HEK293 (cell line): ENCODE results near the gene TRIM69.
"Not testable (repeated sequence)": the region's sequence is repeated elsewhere in the genome, so short reads cannot be mapped to it uniquely, and the experiment has no call there.

ENCODE experiments used
- CTCF ChIA-PET: fragments of 350-600 bp; formaldehyde crosslinking; extraction: SDS; loops from one replicate; lab custom pipeline; 2021; ENCODE audit warnings: antibody characterized with exemption; lab: Yijun Ruan, JAX
- POLR2A ChIA-PET: fragments of 300-600 bp; formaldehyde crosslinking; extraction: SDS; loops from one replicate; lab custom pipeline; 2020; ENCODE audit warnings: antibody characterized with exemption, inconsistent platforms; lab: Yijun Ruan, JAX
- H3K27ac ChIP-seq: fragments of 200-500 bp; sonication (Bioruptor generic); 2 replicates; pipeline ENCODE4 v1.5.1; 2014; ENCODE audit warnings: low read depth, low read length, control low read depth, inconsistent platforms; ENCODE audit errors: extremely low read depth
- H3K36me3 ChIP-seq, 2 experiments: fragments of 200-500 bp in 1 of 2; sonication (Bioruptor generic) in 1 of 2; 1 replicate in 1 of 2; 2 replicates in 1 of 2; pipeline ENCODE4 v1.5.1; 2014 to 2017; ENCODE audit warnings: inconsistent platforms in 2 of 2, low read length in 2 of 2; ENCODE audit not compliant: control insufficient read depth in 2 of 2, insufficient read depth in 1 of 2
- H3K4me1 ChIP-seq: fragments of 200-500 bp; sonication (Bioruptor generic); 2 replicates; pipeline ENCODE4 v1.5.1; 2014; ENCODE audit warnings: mild to moderate bottlenecking, low read length, inconsistent platforms; ENCODE audit not compliant: control insufficient read depth, insufficient read depth
- H3K4me3 ChIP-seq: 2 replicates; pipeline ENCODE4 v1.5.1; 2011; ENCODE audit warnings: low read depth, mild to moderate bottlenecking, control low read depth, low read length, moderate library complexity
- H3K9me3 ChIP-seq: fragments of 200-500 bp; sonication (Bioruptor generic); 2 replicates; pipeline ENCODE4 v1.5.1; 2014; ENCODE audit warnings: low read depth, low read length, inconsistent platforms; ENCODE audit not compliant: control insufficient read depth, insufficient read depth
- YY1 ChIP-seq: fragments of 450-650 bp; formaldehyde crosslinking; IDR thresholded peaks from 2 replicates; pipeline ENCODE4 v1.5.1; 2018; ENCODE audit warnings: missing biosample characterization, missing genetic modification characterization
- ZNF146 ChIP-seq: fragments of 450-650 bp; formaldehyde crosslinking; IDR thresholded peaks from 2 replicates; pipeline ENCODE4 v1.5.1; 2016; ENCODE audit warnings: missing biosample characterization, missing genetic modification characterization
- ZNF155 ChIP-seq: fragments of 450-650 bp; formaldehyde crosslinking; IDR thresholded peaks from 2 replicates; pipeline ENCODE4 v1.5.1; 2016; ENCODE audit warnings: missing biosample characterization, missing genetic modification characterization
- ZNF223 ChIP-seq: fragments of 450-650 bp; formaldehyde crosslinking; IDR thresholded peaks from 2 replicates; pipeline ENCODE4 v1.5.1; 2016; ENCODE audit warnings: missing biosample characterization, missing genetic modification characterization
- ZNF335 ChIP-seq: fragments of 450-650 bp; formaldehyde crosslinking; conservative IDR thresholded peaks from 2 replicates; pipeline ENCODE4 v1.5.1; 2016; ENCODE audit warnings: missing biosample characterization, missing genetic modification characterization
- ZNF558 ChIP-seq: fragments of 450-650 bp; formaldehyde crosslinking; IDR thresholded peaks from 2 replicates; pipeline ENCODE4 v1.5.1; 2016; ENCODE audit warnings: missing biosample characterization, missing genetic modification characterization
- ZNF843 ChIP-seq: fragments of 450-650 bp; formaldehyde crosslinking; IDR thresholded peaks from 2 replicates; pipeline ENCODE4 v1.5.1; 2016; ENCODE audit warnings: missing biosample characterization, missing genetic modification characterization
- TF ChIP-seq, protein P1 (sequence below): fragments of 450-650 bp; formaldehyde crosslinking; IDR thresholded peaks from 2 replicates; pipeline ENCODE4 v1.5.1; 2016; ENCODE audit warnings: missing biosample characterization, missing genetic modification characterization
- TF ChIP-seq, protein P2 (sequence below): fragments of 450-650 bp; formaldehyde crosslinking; IDR thresholded peaks from 2 replicates; pipeline ENCODE4 v1.5.1; 2016; ENCODE audit warnings: missing biosample characterization, missing genetic modification characterization
- TF ChIP-seq, protein P3 (sequence below): fragments of 450-650 bp; formaldehyde crosslinking; IDR thresholded peaks from 2 replicates; pipeline ENCODE4 v1.5.1; 2017; ENCODE audit warnings: missing biosample characterization, missing genetic modification characterization
- TF ChIP-seq, protein P4 (sequence below): fragments of 450-650 bp; formaldehyde crosslinking; IDR thresholded peaks from 2 replicates; pipeline ENCODE4 v1.5.1; 2016; ENCODE audit warnings: missing biosample characterization, missing genetic modification characterization, low read depth
- TF ChIP-seq, protein P5 (sequence below): IDR thresholded peaks from 2 replicates; pipeline ENCODE4 v1.6.1; 2011; ENCODE audit warnings: mild to moderate bottlenecking, low read depth, low read length, borderline replicate concordance

TRIM69 gene, protein sequence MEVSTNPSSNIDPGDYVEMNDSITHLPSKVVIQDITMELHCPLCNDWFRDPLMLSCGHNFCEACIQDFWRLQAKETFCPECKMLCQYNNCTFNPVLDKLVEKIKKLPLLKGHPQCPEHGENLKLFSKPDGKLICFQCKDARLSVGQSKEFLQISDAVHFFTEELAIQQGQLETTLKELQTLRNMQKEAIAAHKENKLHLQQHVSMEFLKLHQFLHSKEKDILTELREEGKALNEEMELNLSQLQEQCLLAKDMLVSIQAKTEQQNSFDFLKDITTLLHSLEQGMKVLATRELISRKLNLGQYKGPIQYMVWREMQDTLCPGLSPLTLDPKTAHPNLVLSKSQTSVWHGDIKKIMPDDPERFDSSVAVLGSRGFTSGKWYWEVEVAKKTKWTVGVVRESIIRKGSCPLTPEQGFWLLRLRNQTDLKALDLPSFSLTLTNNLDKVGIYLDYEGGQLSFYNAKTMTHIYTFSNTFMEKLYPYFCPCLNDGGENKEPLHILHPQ

DNA sequence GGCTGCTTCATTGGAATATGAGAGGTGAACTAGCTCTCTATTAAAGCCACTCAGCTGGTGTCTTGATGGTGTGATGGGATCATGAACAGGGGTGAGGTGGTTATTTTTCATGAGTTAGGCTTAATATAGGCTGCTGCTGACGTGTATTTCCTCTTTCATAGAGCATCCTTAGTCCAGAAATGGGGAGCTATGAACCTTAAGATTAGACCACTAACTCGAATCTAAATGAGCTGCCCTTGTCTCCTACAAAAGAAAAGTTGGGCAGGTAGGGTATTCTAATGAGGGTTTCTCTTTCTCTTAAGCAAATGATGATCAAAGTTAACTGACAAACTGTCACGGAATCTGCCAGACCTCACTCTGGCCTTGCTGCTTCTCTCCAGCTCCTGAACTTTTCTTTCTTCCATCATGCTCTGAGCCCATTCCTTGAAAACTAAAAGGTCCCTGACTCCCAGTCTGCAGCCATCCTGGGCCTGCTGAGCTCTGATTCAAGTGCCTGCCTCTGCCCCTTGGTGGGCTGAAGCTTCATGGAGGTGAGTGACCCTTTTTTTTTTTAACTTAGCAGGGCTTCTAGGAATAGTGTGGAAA is at the start of gene TRIM69:
TRIM69 (plus strand) TSS at position 348 of the 585 bp plus-strand sequence; CDS start at position 525, 177 bp downstream.
- POLR2A ChIA-PET, result interaction anchor here (1.0 to 2.3 kb wide), 4 partner anchors 7 to 73 kb away, joined by 5 to 16 read pairs (median 9); partner anchors contain the start of genes B2M, PATL2 and SPG11
- H3K27ac ChIP-seq, result no peak within 1 kb of the TSS
- H3K9me3 ChIP-seq, result no peaks in the 10 kb centered on the region
- TF ChIP-seq ZNF558 (tag by site-specific recombination) (no peak), ZNF843 (tag by site-specific recombination) (no peak), ZNF155 (tag by site-specific recombination) (no peak)
- TF ChIP-seq, protein P1, sequence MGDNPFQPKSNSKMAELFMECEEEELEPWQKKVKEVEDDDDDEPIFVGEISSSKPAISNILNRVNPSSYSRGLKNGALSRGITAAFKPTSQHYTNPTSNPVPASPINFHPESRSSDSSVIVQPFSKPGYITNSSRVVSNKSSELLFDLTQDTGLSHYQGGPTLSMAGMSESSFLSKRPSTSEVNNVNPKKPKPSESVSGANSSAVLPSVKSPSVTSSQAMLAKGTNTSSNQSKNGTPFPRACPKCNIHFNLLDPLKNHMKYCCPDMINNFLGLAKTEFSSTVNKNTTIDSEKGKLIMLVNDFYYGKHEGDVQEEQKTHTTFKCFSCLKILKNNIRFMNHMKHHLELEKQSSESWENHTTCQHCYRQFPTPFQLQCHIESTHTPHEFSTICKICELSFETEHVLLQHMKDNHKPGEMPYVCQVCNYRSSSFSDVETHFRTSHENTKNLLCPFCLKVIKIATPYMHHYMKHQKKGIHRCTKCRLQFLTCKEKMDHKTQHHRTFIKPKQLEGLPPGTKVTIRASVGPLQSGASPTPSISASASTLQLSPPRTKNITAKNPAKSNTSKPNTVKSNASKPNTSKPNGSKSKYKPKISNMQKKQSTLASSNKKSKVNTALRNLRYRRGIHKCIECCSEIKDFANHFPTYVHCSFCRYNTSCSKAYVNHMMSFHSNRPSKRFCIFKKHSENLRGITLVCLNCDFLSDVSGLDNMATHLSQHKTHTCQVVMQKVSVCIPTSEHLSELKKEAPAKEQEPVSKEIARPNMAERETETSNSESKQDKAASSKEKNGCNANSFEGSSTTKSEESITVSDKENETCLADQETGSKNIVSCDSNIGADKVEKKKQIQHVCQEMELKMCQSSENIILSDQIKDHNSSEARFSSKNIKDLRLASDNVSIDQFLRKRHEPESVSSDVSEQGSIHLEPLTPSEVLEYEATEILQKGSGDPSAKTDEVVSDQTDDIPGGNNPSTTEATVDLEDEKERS (tag by site-specific recombination), result no peak
- no peak within 1 kb of the TSS for H3K4me3 ChIP-seq
- no peaks in the 10 kb centered on the region for H3K4me1 ChIP-seq
- H3K36me3 ChIP-seq, result peaks cover 0 to 12% of the 10 kb centered on the region in 2 experiments; a peak in 1 of 3 replicates
- CTCF ChIA-PET, result interaction anchor here (0.6 to 5.3 kb wide), 9 partner anchors 22 to 158 kb away, joined by 3 to 64 read pairs (median 5); partner anchors contain the start of genes B2M, PATL2 and SPG11

DNA sequence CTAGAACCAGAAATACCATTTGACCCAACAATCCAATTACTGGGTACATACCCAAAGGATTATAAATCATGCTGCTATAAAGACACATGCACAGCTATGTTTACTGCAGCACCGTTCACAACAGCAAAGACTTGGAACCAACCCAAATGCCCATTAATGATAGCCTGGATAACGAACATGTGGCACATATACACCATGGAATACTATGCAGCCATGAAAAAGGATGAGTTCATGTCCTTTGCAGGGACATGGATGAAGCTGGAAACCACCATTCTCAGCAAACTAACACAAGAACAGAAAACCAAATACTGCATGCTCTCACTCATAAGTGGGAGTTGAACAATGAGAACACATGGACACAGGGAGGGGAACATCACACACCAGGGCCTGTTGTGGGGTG is 47.0 kb upstream of the TRIM69 start:
- H3K36me3 ChIP-seq, H3K9me3 ChIP-seq, POLR2A ChIA-PET, H3K4me1 ChIP-seq, H3K27ac ChIP-seq, H3K4me3 ChIP-seq: not testable (repeated sequence)
- CTCF ChIA-PET, result interaction anchor here (0.8 kb wide), 1 partner anchor 26 kb away, joined by 3 read pairs; the partner anchor contains the start of gene SPG11
- TF ChIP-seq ZNF146 (tag by site-specific recombination), result peak; percentile 98
- TF ChIP-seq, protein P2, sequence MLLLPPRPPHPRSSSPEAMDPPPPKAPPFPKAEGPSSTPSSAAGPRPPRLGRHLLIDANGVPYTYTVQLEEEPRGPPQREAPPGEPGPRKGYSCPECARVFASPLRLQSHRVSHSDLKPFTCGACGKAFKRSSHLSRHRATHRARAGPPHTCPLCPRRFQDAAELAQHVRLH, result 0 out of 2 replicates have a peak, but pooled peaks have one; percentile 19
- TF ChIP-seq, protein P1 (tag by site-specific recombination), result peak; percentile 90; the same call in 1 of the 2 replicates

DNA sequence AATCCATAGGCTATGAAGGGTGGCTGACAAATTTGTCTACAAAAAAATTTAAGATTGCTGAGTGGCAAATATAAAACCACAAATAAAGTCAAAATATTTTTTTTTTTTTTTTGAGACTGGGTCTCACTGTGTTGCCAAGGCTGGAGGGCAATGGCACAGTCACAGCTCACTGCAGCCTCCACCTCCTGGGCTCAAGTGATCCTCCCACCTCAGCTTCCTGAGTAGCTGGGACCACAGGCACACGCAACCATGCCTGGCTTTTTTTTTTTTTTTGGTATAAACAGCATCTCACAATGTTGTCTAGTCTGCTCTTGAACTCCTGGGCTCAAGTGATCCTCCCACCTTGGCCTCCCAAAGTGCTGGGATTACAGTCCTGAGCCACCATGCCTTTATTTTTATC is 46.1 kb upstream of the TRIM69 start:
- H3K9me3 ChIP-seq, H3K4me3 ChIP-seq, H3K36me3 ChIP-seq, H3K27ac ChIP-seq, H3K4me1 ChIP-seq, POLR2A ChIA-PET: not testable (repeated sequence)
- CTCF ChIA-PET, result interaction anchor here (0.7 to 0.8 kb wide), 2 partner anchors 21 to 39 kb away, joined by 3 to 4 read pairs; partner anchors contain the start of genes B2M and PATL2

DNA sequence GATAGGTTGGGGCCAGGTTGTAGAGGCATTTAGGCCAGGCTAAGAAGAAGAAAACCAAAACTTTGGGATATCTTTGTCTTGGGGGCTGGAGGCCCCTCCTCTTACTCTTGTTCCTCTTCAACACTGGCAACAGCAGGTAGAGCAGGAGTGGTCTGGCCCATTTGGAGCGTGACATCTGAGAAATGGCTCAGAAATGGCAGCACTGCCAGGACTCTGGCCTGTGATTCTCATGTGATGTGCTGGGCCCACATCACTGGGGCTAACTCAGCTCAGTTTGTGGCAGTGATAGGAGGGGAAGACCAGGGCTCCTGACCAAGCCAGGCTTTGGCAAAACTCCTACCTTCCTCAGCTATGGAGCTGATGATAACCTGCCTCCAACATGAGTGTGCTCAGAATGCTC is 43.7 kb upstream of the TRIM69 start:
- Histone ChIP-seq H3K4me1 (no peaks in the 10 kb centered on the region), H3K36me3 (no peaks in the 10 kb centered on the region), H3K4me3 (no peak overlapping the region), H3K27ac (no peak overlapping the region), H3K9me3 (no peaks in the 10 kb centered on the region)
- ChIA-PET POLR2A (no interaction called here), CTCF (interaction anchor here (0.6 kb wide), 1 partner anchor 44 kb away, joined by 3 read pairs; no protein-coding TSS in a partner anchor)
- TF ChIP-seq, protein P3, sequence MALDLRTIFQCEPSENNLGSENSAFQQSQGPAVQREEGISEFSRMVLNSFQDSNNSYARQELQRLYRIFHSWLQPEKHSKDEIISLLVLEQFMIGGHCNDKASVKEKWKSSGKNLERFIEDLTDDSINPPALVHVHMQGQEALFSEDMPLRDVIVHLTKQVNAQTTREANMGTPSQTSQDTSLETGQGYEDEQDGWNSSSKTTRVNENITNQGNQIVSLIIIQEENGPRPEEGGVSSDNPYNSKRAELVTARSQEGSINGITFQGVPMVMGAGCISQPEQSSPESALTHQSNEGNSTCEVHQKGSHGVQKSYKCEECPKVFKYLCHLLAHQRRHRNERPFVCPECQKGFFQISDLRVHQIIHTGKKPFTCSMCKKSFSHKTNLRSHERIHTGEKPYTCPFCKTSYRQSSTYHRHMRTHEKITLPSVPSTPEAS (tag by site-specific recombination), result no peak
- TF ChIP-seq YY1 (tag by site-specific recombination), result no peak
- TF ChIP-seq, protein P4, sequence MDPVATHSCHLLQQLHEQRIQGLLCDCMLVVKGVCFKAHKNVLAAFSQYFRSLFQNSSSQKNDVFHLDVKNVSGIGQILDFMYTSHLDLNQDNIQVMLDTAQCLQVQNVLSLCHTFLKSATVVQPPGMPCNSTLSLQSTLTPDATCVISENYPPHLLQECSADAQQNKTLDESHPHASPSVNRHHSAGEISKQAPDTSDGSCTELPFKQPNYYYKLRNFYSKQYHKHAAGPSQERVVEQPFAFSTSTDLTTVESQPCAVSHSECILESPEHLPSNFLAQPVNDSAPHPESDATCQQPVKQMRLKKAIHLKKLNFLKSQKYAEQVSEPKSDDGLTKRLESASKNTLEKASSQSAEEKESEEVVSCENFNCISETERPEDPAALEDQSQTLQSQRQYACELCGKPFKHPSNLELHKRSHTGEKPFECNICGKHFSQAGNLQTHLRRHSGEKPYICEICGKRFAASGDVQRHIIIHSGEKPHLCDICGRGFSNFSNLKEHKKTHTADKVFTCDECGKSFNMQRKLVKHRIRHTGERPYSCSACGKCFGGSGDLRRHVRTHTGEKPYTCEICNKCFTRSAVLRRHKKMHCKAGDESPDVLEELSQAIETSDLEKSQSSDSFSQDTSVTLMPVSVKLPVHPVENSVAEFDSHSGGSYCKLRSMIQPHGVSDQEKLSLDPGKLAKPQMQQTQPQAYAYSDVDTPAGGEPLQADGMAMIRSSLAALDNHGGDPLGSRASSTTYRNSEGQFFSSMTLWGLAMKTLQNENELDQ, result no peak
- no peak for TF ChIP-seq ZNF335
- no peak for TF ChIP-seq ZNF223 (tag by site-specific recombination)
- TF ChIP-seq, protein P5, sequence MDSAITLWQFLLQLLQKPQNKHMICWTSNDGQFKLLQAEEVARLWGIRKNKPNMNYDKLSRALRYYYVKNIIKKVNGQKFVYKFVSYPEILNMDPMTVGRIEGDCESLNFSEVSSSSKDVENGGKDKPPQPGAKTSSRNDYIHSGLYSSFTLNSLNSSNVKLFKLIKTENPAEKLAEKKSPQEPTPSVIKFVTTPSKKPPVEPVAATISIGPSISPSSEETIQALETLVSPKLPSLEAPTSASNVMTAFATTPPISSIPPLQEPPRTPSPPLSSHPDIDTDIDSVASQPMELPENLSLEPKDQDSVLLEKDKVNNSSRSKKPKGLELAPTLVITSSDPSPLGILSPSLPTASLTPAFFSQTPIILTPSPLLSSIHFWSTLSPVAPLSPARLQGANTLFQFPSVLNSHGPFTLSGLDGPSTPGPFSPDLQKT, result no peak
